Measurements from ENCODE around the gene CELF5.
"Not testable (repeated sequence)": the region's sequence is repeated elsewhere in the genome, so short reads cannot be mapped to it uniquely, and the experiment has no call there.

The CELF5 gene

DNA sequence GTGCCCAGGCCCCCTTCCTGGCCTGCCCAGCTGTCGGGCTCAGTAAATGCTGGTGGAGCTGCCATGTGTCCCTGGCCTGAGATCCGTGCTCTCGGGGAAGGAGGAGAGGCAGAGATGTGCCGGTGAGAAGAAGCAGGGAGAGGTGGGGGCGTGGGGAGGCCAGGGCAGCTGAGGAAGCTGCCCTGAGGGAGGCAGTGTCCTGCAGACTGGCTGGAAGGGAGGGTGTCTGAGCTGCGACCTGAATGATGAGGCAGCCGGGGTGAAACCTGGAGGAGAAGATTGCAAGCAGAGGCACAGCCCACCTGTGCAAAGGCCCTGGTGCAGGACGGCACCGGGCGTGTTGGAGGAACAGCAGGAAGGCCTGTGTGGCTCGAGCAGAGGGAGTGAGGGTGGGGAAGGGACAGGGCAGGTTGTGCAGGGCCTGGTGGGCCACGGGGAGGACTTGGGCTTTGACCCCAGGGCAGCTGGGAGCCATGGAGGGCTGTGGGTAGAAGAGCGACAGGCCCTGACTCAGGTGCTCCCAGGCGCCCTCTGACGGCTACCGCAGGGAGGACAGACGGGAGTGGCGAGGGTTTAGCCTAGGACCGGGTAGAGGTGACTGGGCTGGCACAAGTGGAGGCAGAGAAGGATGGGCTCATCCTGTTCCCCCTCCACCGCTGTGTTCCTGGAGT is 14.0 kb upstream of the CELF5 start:
- no peak for DNase-seq (ENCODE audit: low read depth)
- no peak overlapping the region for H3K4me3 ChIP-seq (ENCODE audit: control insufficient read depth, low read depth, low read length)
- TF ChIP-seq, protein P1, sequence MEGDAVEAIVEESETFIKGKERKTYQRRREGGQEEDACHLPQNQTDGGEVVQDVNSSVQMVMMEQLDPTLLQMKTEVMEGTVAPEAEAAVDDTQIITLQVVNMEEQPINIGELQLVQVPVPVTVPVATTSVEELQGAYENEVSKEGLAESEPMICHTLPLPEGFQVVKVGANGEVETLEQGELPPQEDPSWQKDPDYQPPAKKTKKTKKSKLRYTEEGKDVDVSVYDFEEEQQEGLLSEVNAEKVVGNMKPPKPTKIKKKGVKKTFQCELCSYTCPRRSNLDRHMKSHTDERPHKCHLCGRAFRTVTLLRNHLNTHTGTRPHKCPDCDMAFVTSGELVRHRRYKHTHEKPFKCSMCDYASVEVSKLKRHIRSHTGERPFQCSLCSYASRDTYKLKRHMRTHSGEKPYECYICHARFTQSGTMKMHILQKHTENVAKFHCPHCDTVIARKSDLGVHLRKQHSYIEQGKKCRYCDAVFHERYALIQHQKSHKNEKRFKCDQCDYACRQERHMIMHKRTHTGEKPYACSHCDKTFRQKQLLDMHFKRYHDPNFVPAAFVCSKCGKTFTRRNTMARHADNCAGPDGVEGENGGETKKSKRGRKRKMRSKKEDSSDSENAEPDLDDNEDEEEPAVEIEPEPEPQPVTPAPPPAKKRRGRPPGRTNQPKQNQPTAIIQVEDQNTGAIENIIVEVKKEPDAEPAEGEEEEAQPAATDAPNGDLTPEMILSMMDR (IDR thresholded peaks at IDR 0.05; ENCODE audit: control insufficient read depth, insufficient read depth, low read depth, low read length, missing control alignments) = peak; percentile 65

DNA sequence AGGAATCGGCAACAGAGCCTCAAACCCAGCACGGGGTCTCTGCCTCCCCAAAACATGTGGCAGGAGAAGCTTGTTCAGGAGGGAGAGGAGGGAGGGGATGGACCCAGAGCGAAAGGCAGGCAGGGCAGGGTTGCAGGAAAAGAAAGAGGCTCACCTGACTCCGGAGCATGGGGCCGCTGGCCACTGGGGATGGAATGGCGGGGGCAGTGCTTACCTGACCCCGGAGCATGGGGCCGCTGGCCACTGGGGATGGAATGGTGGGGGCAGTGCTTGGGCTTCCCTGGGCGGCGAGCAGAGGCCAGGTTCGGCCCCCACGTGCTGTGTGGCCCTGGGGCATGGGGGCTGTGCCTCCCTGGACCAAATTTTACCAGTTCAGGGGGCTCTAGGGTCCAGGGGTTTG is 13.3 kb upstream of the CELF5 start:
- DNase-seq (ENCODE audit: low read depth) = no peak
- H3K4me3 ChIP-seq (ENCODE audit: control insufficient read depth, low read depth, low read length) = no peak overlapping the region
- TF ChIP-seq, protein P1 (IDR thresholded peaks at IDR 0.05; ENCODE audit: control insufficient read depth, insufficient read depth, low read depth, low read length, missing control alignments) = no peak

DNA sequence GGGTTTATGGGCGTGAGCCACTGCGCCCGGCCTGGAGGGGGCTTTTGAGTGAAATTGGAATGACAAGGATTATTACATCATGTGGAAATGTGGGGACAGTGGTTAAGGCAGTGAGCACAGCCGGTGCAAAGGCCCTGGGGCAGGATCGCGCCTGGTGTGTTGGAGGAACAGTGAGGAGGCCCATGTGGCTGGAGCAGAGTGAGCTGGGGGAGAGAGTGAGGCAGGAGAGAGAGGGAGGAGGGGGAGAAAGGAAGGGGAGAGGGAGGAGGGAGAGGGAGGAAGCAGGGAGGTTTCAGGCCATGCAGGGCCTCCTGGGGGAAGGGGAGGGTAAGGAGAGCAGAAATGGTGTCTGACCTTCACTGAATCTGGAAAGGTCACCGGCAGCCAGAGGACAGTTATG is 11.3 kb upstream of the CELF5 start:
- no peak for DNase-seq (ENCODE audit: low read depth)
- no peak overlapping the region for H3K4me3 ChIP-seq (ENCODE audit: control insufficient read depth, low read depth, low read length)
- TF ChIP-seq, protein P1 (IDR thresholded peaks at IDR 0.05; ENCODE audit: control insufficient read depth, insufficient read depth, low read depth, low read length, missing control alignments) = no peak

DNA sequence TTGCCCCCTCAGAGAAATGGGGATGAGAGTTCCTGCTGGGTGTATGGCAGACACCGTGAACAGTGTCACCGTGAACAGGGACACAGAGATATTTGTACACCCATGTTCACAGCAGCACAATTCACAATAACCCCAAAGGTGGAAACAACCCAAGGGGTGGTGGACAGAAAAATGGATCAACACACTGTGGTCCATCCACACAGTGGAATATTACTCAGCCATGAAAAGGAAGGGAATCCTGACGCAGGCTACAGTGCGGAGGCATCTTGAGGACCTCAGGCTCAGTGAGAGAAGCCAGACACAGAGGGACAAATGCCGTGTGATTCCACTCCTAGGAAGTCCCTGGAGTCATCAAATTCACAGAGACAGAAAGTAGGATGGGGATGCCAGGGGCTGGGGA is 7.6 kb upstream of the CELF5 start:
- TF ChIP-seq, protein P1 (IDR thresholded peaks at IDR 0.05; ENCODE audit: control insufficient read depth, insufficient read depth, low read depth, low read length, missing control alignments) = no peak
- no peak overlapping the region for H3K4me3 ChIP-seq (ENCODE audit: control insufficient read depth, low read depth, low read length)
- no peak for DNase-seq (ENCODE audit: low read depth)

DNA sequence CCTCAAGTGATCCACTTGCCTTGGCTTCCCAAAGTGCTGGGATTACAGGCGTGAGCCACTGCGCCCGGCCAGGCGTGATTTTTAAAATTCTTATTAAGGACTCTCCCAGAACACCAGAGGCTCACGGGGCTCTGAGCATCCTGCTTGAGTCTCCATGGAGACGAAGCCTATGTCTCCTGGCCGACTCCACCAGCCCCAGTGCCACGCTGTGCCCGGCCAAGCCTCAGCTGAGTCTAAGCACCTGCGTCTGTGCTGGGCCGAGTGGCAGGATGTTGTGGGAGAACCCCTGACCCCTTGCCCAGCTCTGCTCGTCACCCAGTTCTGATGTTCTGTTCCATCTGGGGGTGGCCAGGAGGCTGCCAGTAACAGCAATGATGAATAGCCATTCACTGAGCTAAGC is 3.9 kb upstream of the CELF5 start:
- TF ChIP-seq, protein P1 (IDR thresholded peaks at IDR 0.05; ENCODE audit: control insufficient read depth, insufficient read depth, low read depth, low read length, missing control alignments) = no peak
- no peak overlapping the region for H3K4me3 ChIP-seq (ENCODE audit: control insufficient read depth, low read depth, low read length)
- no peak for DNase-seq (ENCODE audit: low read depth)

DNA sequence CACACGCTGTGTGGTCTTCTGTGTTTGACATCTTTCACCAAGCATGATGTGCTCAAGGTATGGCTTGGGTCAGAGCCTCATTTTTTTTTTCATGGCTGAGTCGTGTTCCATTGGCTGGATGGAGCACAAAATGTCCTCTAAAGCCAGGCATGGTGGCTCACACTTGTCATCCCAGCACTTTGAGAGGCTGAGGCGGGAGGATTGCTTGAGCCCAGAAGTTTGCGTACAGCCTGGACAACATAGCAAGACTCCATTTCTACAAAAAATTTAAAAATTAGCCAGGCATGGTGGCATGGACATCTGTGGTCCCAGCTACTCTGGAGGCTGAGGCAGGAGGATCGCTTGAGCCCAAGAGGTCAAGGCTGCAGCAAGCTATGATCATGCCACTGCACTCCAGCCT is 2.9 kb upstream of the CELF5 start:
- DNase-seq (ENCODE audit: low read depth); H3K4me3 ChIP-seq (ENCODE audit: control insufficient read depth, low read depth, low read length): not testable (repeated sequence)

DNA sequence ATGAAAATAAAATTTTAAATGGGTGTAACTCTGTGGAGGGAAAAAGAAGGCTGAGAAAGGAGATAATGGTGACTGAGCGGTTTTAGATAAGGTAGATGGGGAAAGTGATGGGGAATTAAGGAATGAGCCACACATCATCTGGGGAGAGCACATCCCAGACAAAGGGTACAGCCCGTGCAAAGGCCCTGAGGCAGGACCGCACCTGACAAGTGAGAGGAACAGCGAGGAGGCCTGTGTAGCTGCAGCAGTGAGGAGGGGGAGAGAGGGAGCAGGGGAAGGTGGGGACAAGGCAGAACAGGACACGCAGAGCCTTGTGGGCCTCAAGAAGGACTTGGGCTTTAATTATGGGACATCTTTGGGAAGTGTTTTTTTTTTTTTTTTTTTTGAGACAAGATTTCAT is 1.8 kb upstream of the CELF5 start:
- TF ChIP-seq, protein P1 (IDR thresholded peaks at IDR 0.05; ENCODE audit: control insufficient read depth, insufficient read depth, low read depth, low read length, missing control alignments) = no peak
- H3K4me3 ChIP-seq (ENCODE audit: control insufficient read depth, low read depth, low read length) = no peak overlapping the region
- no peak for DNase-seq (ENCODE audit: low read depth)

Data from AG09309 (cell line).